CD4-positive, alpha-beta memory T cell (primary cell): ENCODE results near the gene ECE1. TPM values are rescaled to one million over a fixed set of nuclear protein-coding genes. Genes with fewer than 3 reads are reported as not detected.

Source experiments
- CTCF ChIA-PET: fragments of 350-600 bp; sonication (Branson Sonifier 250); formaldehyde crosslinking; loops from one replicate; lab custom pipeline; 2021; ENCODE audit warnings: inconsistent platforms; ENCODE audit not compliant: partially characterized antibody; lab: Charles Lee
- POLR2A ChIA-PET: fragments of 350-600 bp; sonication (Branson Sonifier 250); formaldehyde crosslinking; loops from one replicate; lab custom pipeline; 2021; ENCODE audit not compliant: partially characterized antibody; lab: Charles Lee
- DNase-seq, 5 donors: peaks; one replicate each; pipeline versions ENCODE4 v3.0.0 to v3.0.0-alpha.2; 2020 to 2022; ENCODE audit warnings: mixed read lengths in 1 of 5
- H3K27ac ChIP-seq: one replicate; pipeline ENCODE4 v1.7.0; 2013; ENCODE audit warnings: low read depth, low read length
- H3K27me3 ChIP-seq: 2 replicates; pipeline ENCODE4 v1.7.0; 2013; ENCODE audit warnings: mild to moderate bottlenecking, low read length, moderate library complexity; ENCODE audit not compliant: insufficient read depth
- H3K36me3 ChIP-seq: 2 replicates; pipeline ENCODE4 v1.7.0; 2013; ENCODE audit warnings: mild to moderate bottlenecking, low read length, moderate library complexity; ENCODE audit not compliant: insufficient read depth
- H3K4me1 ChIP-seq: 2 replicates; pipeline ENCODE4 v1.7.0; 2013; ENCODE audit warnings: mild to moderate bottlenecking, low read length, moderate library complexity; ENCODE audit not compliant: insufficient read depth
- H3K4me3 ChIP-seq, 2 donors: one replicate each; pipeline ENCODE4 v1.7.0; 2013; ENCODE audit warnings: low read length in 2 of 2, mild to moderate bottlenecking in 1 of 2
- H3K9me3 ChIP-seq, 2 donors: one replicate each; pipeline ENCODE4 v1.7.0; 2013; ENCODE audit warnings: low read length in 2 of 2, control low read depth in 1 of 2; ENCODE audit not compliant: control insufficient read depth in 1 of 2
- H3K27ac Mint-ChIP-seq, 7 donors: one replicate each; pipeline ENCODE4 v1.8.0; 2020 to 2021; ENCODE audit warnings: mixed read lengths in 7 of 7, mild to moderate bottlenecking in 6 of 7, inconsistent platforms in 3 of 7, moderate library complexity in 3 of 7
- H3K27me3 Mint-ChIP-seq, 2 donors: one replicate each; pipeline ENCODE4 v1.8.0; 2020 to 2021; ENCODE audit warnings: mixed read lengths in 2 of 2
- H3K36me3 Mint-ChIP-seq, 2 donors: one replicate each; pipeline ENCODE4 v1.8.0; 2020 to 2021; ENCODE audit warnings: mixed read lengths in 2 of 2, inconsistent platforms in 1 of 2, mild to moderate bottlenecking in 1 of 2
- H3K4me1 Mint-ChIP-seq, 4 donors: one replicate each; pipeline ENCODE4 v1.8.0; 2020 to 2021; ENCODE audit warnings: mixed read lengths in 4 of 4, mild to moderate bottlenecking in 1 of 4
- H3K4me3 Mint-ChIP-seq, 8 donors: one replicate each; pipeline ENCODE4 v1.8.0; 2020 to 2021; ENCODE audit warnings: mixed read lengths in 8 of 8, mild to moderate bottlenecking in 7 of 8, moderate library complexity in 6 of 8, inconsistent platforms in 3 of 8
- H3K9me3 Mint-ChIP-seq, 8 donors: one replicate each; pipeline ENCODE4 v1.8.0; 2020 to 2021; ENCODE audit warnings: mixed read lengths in 8 of 8, mild to moderate bottlenecking in 5 of 8, inconsistent platforms in 3 of 8, moderate library complexity in 1 of 8
- intact Hi-C: fragments of 100-400 bp; cut with micrococcal nuclease; formaldehyde crosslinking; loops from one replicate; pipeline ENCODE4 v1.15.1; 2023
- polyA plus RNA-seq, 2 donors: library from polyadenylated mRNA; unstranded; fragments of 300-500 nt; fragmentation: Illumina TruSeq; gene quantifications; one replicate each; pipeline ENCODE4 v1.2.3, GENCODE V29; 2021
- total RNA-seq, 2 experiments: library from RNA; stranded (reverse); gene quantifications; one replicate each; pipeline ENCODE4 v1.2.3, GENCODE V29; 2021

The ECE1 gene
- total and polyA plus RNA-seq, 4 experiments from 2014 or later, result 10.0 to 104 (median 75.6) TPM

- CTCF ChIA-PET, result interaction anchor here (1.2 to 5.3 kb wide), 9 partner anchors 14 to 69 kb away, joined by 3 to 43 read pairs (median 12); no protein-coding TSS in a partner anchor
- H3K27me3 Mint-ChIP-seq, result no peaks in the 10 kb centered on the region
These were observed 8.7 kb upstream of the ECE1 start for GRCh38 chr1:21298981-21299391.

GRCh38 chr1:21297975-21298374, 7.7 kb upstream of the ECE1 start:
- Histone ChIP-seq H3K4me3 (no peak overlapping the region), H3K27me3 (no peaks in the 10 kb centered on the region), H3K4me1 (peaks cover 85% of the 10 kb centered on the region), H3K9me3 (no peaks in the 10 kb centered on the region), H3K36me3 (no peaks in the 10 kb centered on the region), H3K27ac (peak overlapping the region; percentile 40)
- CTCF ChIA-PET, result interaction anchor here (1.2 to 5.3 kb wide), 6 partner anchors 15 to 70 kb away, joined by 3 to 43 read pairs (median 12); no protein-coding TSS in a partner anchor
- Mint-ChIP-seq H3K9me3 (peaks cover 0 to 2% (median 0%) of the 10 kb centered on the region in 8 donors), H3K36me3 (peaks cover 0 to 19% of the 10 kb centered on the region in 2 donors), H3K27ac (peak overlapping the region; percentile 90 to 99 (median 99)), H3K4me1 (peaks cover 45 to 91% (median 72%) of the 10 kb centered on the region in 4 donors), H3K27me3 (no peaks in the 10 kb centered on the region), H3K4me3 (peak overlapping the region in 4 of 8 donors; percentile 14 to 66 (median 42))
- POLR2A ChIA-PET, result interaction anchor here (1.3 to 10.9 kb wide), 7 partner anchors 10 to 47 kb away, joined by 3 to 309 read pairs (median 11); no protein-coding TSS in a partner anchor
- DNase-seq, result no peak
- intact Hi-C loops, result no loop called here

More at GRCh38 chr1:21298981-21299391, 8.7 kb upstream of the ECE1 start:
- Histone ChIP-seq H3K9me3 (no peaks in the 10 kb centered on the region), H3K27me3 (no peaks in the 10 kb centered on the region), H3K36me3 (no peaks in the 10 kb centered on the region), H3K4me3 (no peak overlapping the region), H3K27ac (peak overlapping the region; percentile 40), H3K4me1 (peaks cover 85% of the 10 kb centered on the region)
- POLR2A ChIA-PET, result interaction anchor here (1.1 to 10.9 kb wide), 8 partner anchors 8 to 46 kb away, joined by 5 to 309 read pairs (median 11); no protein-coding TSS in a partner anchor
- H3K4me1 Mint-ChIP-seq, result peaks cover 46 to 90% (median 70%) of the 10 kb centered on the region in 4 donors
- H3K9me3 Mint-ChIP-seq, result peaks cover 0 to 2% (median 0%) of the 10 kb centered on the region in 8 donors
- peaks cover 0 to 12% of the 10 kb centered on the region in 2 donors for H3K36me3 Mint-ChIP-seq
- peak overlapping the region; percentile 90 to 99 (median 99) for H3K27ac Mint-ChIP-seq
- intact Hi-C loops, result no loop called here
- peak overlapping the region in 7 of 8 donors; percentile 17 to 80 (median 66) for H3K4me3 Mint-ChIP-seq
- no peak for DNase-seq

- H3K27ac ChIP-seq, result peak overlapping the region; percentile 99
- peaks cover 0 to 2% (median 0%) of the 10 kb centered on the region in 8 donors for H3K9me3 Mint-ChIP-seq
- H3K4me1 ChIP-seq, result peaks cover 87% of the 10 kb centered on the region
- no peak overlapping the region for H3K4me3 ChIP-seq
- H3K36me3 Mint-ChIP-seq, result peaks cover 0 to 19% of the 10 kb centered on the region in 2 donors
- intact Hi-C loops, result no loop called here
- H3K4me3 Mint-ChIP-seq, result peak overlapping the region in 5 of 8 donors; percentile 44 to 80 (median 68)
- peaks cover 48 to 94% (median 71%) of the 10 kb centered on the region in 4 donors for H3K4me1 Mint-ChIP-seq
- ChIA-PET POLR2A (interaction anchor here (1.2 to 10.9 kb wide), 7 partner anchors 9 to 48 kb away, joined by 4 to 309 read pairs (median 154); no protein-coding TSS in a partner anchor), CTCF (interaction anchor here (1.3 to 13.0 kb wide), 5 partner anchors 26 to 71 kb away, joined by 3 to 144 read pairs (median 53); no protein-coding TSS in a partner anchor)
- no peaks in the 10 kb centered on the region for H3K27me3 ChIP-seq
- DNase-seq, result no peak
- peak overlapping the region; percentile 96 to 100 (median 99) for H3K27ac Mint-ChIP-seq
- no peaks in the 10 kb centered on the region for H3K27me3 Mint-ChIP-seq
- no peaks in the 10 kb centered on the region for H3K9me3 ChIP-seq
- H3K36me3 ChIP-seq, result no peaks in the 10 kb centered on the region
These were observed 6.5 kb upstream of the ECE1 start for GRCh38 chr1:21296509-21297354.

GRCh38 chr1:21295545-21295944, 5.3 kb upstream of the ECE1 start:
- H3K4me3 ChIP-seq, result peak overlapping the region in 1 of 2 donors; percentile 2
- H3K4me3 Mint-ChIP-seq, result peak overlapping the region in 7 of 8 donors; percentile 51 to 95 (median 71)
- DNase-seq, result no peak

GRCh38 chr1:21295002-21295401, 4.7 kb upstream of the ECE1 start:
- Mint-ChIP-seq H3K9me3 (peaks cover 0 to 2% (median 0%) of the 10 kb centered on the region in 8 donors), H3K4me1 (peaks cover 46 to 97% (median 73%) of the 10 kb centered on the region in 4 donors), H3K27ac (peak overlapping the region; percentile 96 to 100 (median 99)), H3K4me3 (peak overlapping the region; percentile 86 to 99 (median 94)), H3K36me3 (peaks cover 0 to 23% of the 10 kb centered on the region in 2 donors), H3K27me3 (no peaks in the 10 kb centered on the region)
- Histone ChIP-seq H3K9me3 (no peaks in the 10 kb centered on the region), H3K4me3 (peak overlapping the region; percentile 18 to 43), H3K27ac (peak overlapping the region; percentile 99), H3K36me3 (no peaks in the 10 kb centered on the region), H3K4me1 (peaks cover 88% of the 10 kb centered on the region), H3K27me3 (no peaks in the 10 kb centered on the region)
- intact Hi-C loops, result no loop called here
- POLR2A ChIA-PET, result interaction anchor here (1.2 to 10.9 kb wide), 12 partner anchors 9 to 509 kb away, joined by 4 to 309 read pairs (median 42); partner anchors contain the start of gene HP1BP3
- CTCF ChIA-PET, result interaction anchor here (0.6 to 13.0 kb wide), 11 partner anchors 8 to 74 kb away, joined by 3 to 144 read pairs (median 20); no protein-coding TSS in a partner anchor
- DNase-seq, result peak in 1 of 5 donors; percentile 83

More at GRCh38 chr1:21295545-21295944, 5.3 kb upstream of the ECE1 start:
- intact Hi-C loops, result no loop called here
- no peaks in the 10 kb centered on the region for H3K27me3 ChIP-seq
- Mint-ChIP-seq H3K36me3 (peaks cover 0 to 22% of the 10 kb centered on the region in 2 donors), H3K27ac (peak overlapping the region; percentile 96 to 100 (median 99)), H3K4me1 (peaks cover 47 to 100% (median 75%) of the 10 kb centered on the region in 4 donors), H3K27me3 (no peaks in the 10 kb centered on the region), H3K9me3 (peaks cover 0 to 2% (median 0%) of the 10 kb centered on the region in 8 donors)
- ChIA-PET CTCF (interaction anchor here (1.1 to 13.0 kb wide), 10 partner anchors 16 to 73 kb away, joined by 3 to 144 read pairs (median 20); no protein-coding TSS in a partner anchor), POLR2A (interaction anchor here (0.6 to 10.9 kb wide), 7 partner anchors 14 to 49 kb away, joined by 3 to 309 read pairs (median 154); no protein-coding TSS in a partner anchor)
- H3K36me3 ChIP-seq, result no peaks in the 10 kb centered on the region
- H3K9me3 ChIP-seq, result no peaks in the 10 kb centered on the region
- H3K4me1 ChIP-seq, result peaks cover 93% of the 10 kb centered on the region
- peak overlapping the region; percentile 99 for H3K27ac ChIP-seq

- Mint-ChIP-seq H3K4me3 (peak overlapping the region; percentile 86 to 99 (median 94)), H3K27ac (peak overlapping the region; percentile 96 to 100 (median 99)), H3K9me3 (peaks cover 0 to 2% (median 0%) of the 10 kb centered on the region in 8 donors), H3K4me1 (peaks cover 42 to 95% (median 69%) of the 10 kb centered on the region in 4 donors), H3K36me3 (peaks cover 0 to 26% of the 10 kb centered on the region in 2 donors), H3K27me3 (no peaks in the 10 kb centered on the region)
- Histone ChIP-seq H3K4me3 (peak overlapping the region; percentile 79 to 81), H3K36me3 (no peaks in the 10 kb centered on the region), H3K27ac (peak overlapping the region; percentile 99), H3K4me1 (peaks cover 84% of the 10 kb centered on the region), H3K9me3 (no peaks in the 10 kb centered on the region), H3K27me3 (no peaks in the 10 kb centered on the region)
- ChIA-PET POLR2A (interaction anchor here (0.7 to 10.9 kb wide), 20 partner anchors 9 to 746 kb away, joined by 3 to 309 read pairs (median 14); partner anchors contain the start of gene HP1BP3), CTCF (interaction anchor here (0.6 to 13.0 kb wide), 12 partner anchors 9 to 74 kb away, joined by 3 to 144 read pairs (median 16); no protein-coding TSS in a partner anchor)
- intact Hi-C loops, result loop anchor here (5.0 kb wide), 2 partner anchors 37 to 507 kb away; partner anchors contain the start of gene HP1BP3
- DNase-seq, result peak; percentile 93 to 99 (median 97)
These were observed 4.2 kb upstream of the ECE1 start for GRCh38 chr1:21294266-21294989.
